Activated CD4-positive, alpha-beta memory T cell treated with anti-CD3 and anti-CD28 coated beads for 36 hours (primary cell): ENCODE results near the gene HADHA. TPM values are rescaled to one million over a fixed set of nuclear protein-coding genes. Genes with fewer than 3 reads are reported as not detected.
"Not testable (repeated sequence)": the region's sequence is repeated elsewhere in the genome, so short reads cannot be mapped to it uniquely, and the experiment has no call there.

Experiments used
- CTCF ChIA-PET: fragments of 350-600 bp; sonication (Branson Sonifier 250); formaldehyde crosslinking; loops from one replicate; lab custom pipeline; 2021; ENCODE audit warnings: antibody characterized with exemption, inconsistent platforms; lab: Charles Lee
- POLR2A ChIA-PET: fragments of 350-600 bp; sonication (Branson Sonifier 250); formaldehyde crosslinking; loops from one replicate; lab custom pipeline; 2021; ENCODE audit warnings: antibody characterized with exemption; lab: Charles Lee
- DNase-seq: peaks from one replicate; pipeline ENCODE4 v3.0.0-alpha.2; 2020
- H3K27ac Mint-ChIP-seq: one replicate; pipeline ENCODE4 v1.8.0; 2021; ENCODE audit warnings: mixed read lengths
- H3K27me3 Mint-ChIP-seq: one replicate; pipeline ENCODE4 v1.8.0; 2021; ENCODE audit warnings: mixed read lengths
- H3K36me3 Mint-ChIP-seq: one replicate; pipeline ENCODE4 v1.8.0; 2021; ENCODE audit warnings: mixed read lengths
- H3K4me1 Mint-ChIP-seq: one replicate; pipeline ENCODE4 v1.8.0; 2021; ENCODE audit warnings: low read depth, mixed read lengths
- H3K4me3 Mint-ChIP-seq: one replicate; pipeline ENCODE4 v1.8.0; 2021; ENCODE audit warnings: mild to moderate bottlenecking, mixed read lengths
- H3K9me3 Mint-ChIP-seq: one replicate; pipeline ENCODE4 v1.8.0; 2021; ENCODE audit warnings: mixed read lengths
- intact Hi-C: fragments of 100-400 bp; cut with micrococcal nuclease; formaldehyde crosslinking; loops from one replicate; pipeline ENCODE4 v1.15.1; 2023
- total RNA-seq, 2 experiments: library from RNA; stranded (reverse); gene quantifications; one replicate each; pipeline ENCODE4 v1.2.3, GENCODE V29; 2021

The HADHA gene
- total RNA-seq, 2 experiments from 2014 or later = 129 to 130 TPM

DNA sequence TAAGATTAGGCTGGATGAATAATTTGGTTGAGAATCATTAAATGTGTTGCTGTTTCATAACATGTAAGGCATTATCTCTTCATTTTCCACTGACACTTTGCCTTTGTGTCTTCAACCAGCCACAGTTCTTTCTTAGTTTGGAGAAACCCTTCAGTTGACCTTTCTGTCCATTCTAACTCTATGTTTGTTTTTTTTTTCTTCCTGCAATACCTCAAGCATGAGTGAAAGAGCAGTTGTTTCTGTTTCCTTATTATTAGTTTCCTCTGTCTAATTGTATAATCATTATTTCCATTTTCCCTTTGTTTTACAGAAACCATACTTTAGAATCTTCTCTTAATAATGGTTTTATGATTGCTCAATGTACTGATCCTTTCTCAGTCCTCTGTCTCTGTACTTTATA lies 25.9 kb upstream of the HADHA start:
- intact Hi-C loops = no loop called here
- DNase-seq = no peak
- H3K4me3 Mint-ChIP-seq = no peak overlapping the region
- H3K27ac Mint-ChIP-seq = peak overlapping the region; percentile 59
- H3K9me3 Mint-ChIP-seq = no peaks in the 10 kb centered on the region
- H3K36me3 Mint-ChIP-seq = peaks cover 11% of the 10 kb centered on the region
- ChIA-PET POLR2A (interaction anchor here (0.6 to 0.9 kb wide), 2 partner anchors 10 to 769 kb away, joined by 3 read pairs; no protein-coding TSS in a partner anchor), CTCF (no interaction called here)
- H3K4me1 Mint-ChIP-seq = peaks cover 17% of the 10 kb centered on the region
- H3K27me3 Mint-ChIP-seq = no peaks in the 10 kb centered on the region

DNA sequence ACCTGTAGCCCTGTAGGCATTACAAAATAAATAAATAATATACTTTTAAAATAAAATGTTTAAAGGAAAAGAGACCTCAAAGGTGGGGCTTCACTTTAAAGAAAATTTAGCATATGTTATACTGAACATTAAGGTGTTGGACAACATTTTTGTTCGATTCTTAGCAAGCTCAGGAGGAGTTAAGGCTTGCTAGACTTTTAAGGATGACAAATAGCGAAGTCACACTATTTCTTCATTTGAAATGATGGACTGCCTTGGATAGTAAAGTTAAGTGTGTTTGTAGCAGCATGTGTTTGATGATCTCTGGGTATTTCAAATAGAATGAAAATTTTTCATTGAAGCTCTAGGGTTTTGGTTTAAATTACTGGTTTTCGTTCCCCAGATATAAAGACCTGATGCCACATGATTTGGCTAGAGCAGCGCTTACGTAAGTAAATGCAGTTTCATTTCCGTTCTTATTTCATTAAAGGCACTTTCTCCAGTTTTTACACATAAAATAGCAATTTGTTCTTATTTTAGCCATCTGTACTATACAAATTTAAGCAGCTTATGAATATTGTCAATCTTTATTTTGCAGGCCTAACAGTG lies 25.2 kb upstream of the HADHA start:
- POLR2A ChIA-PET = interaction anchor here (0.6 kb wide), 1 partner anchor 768 kb away, joined by 3 read pairs; no protein-coding TSS in a partner anchor
- Mint-ChIP-seq H3K27ac (no peak overlapping the region), H3K4me1 (peaks cover 17% of the 10 kb centered on the region), H3K4me3 (no peak overlapping the region), H3K27me3 (no peaks in the 10 kb centered on the region), H3K9me3 (no peaks in the 10 kb centered on the region), H3K36me3 (peaks cover 11% of the 10 kb centered on the region)
- no peak for DNase-seq
- CTCF ChIA-PET = no interaction called here
- intact Hi-C loops = no loop called here

DNA sequence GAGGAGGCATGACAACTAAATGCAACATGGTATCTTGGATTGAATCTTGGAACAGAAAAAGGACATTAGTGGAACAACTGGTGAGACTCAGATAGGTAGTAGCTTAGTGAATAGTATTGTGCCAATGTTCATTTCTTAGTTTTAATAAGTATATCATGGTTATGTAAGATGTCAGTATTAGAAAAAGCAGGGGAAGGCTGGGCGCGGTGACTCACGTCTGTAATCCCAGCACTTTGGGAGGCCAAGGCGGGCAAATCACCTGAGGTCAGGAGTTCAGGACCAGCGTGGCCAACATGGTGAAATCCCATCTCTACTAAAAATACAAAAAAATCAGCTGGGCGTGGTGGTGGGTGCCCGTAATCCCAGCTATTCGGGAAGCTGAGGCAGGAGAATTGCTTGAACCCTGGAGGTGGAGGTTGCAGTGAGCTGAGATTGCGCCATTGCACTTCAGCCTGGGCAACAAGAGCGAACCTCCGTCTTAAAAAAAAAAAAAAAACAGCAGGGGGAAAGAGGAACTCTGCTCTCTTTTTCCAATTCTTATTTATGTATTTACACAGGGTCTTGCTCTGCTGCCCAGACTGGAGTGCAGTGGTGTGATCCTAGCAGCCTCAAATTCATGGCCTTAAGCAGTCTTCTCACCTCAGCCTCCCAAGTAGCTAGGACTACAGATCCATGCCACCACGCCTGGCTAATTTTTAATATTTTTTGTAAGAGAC lies 24.4 kb upstream of the HADHA start:
- intact Hi-C loops, H3K27me3 Mint-ChIP-seq, DNase-seq, CTCF ChIA-PET, H3K27ac Mint-ChIP-seq, POLR2A ChIA-PET, H3K4me3 Mint-ChIP-seq, H3K9me3 Mint-ChIP-seq: not testable (repeated sequence)
- peaks cover 17% of the 10 kb centered on the region for H3K4me1 Mint-ChIP-seq
- peaks cover 13% of the 10 kb centered on the region for H3K36me3 Mint-ChIP-seq

DNA sequence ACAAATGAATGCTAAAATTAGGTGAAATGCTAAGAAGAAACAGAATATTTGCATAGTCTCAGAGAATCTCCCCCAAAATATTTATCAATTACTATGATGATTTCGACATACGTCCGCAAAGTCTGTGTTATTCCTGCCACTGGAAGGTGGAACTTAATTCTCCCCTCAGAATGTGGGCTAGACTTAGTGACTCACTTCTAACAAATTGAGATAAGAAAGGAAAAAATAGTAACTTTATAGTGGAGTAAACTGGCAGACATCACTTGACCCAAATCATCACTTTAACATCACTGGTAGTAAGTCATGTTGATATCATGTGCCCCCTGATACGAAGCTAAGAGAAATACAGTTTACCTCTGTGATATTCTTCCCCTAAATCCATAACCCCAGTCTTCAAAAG lies 23.8 kb upstream of the HADHA start:
- peaks cover 14% of the 10 kb centered on the region for H3K36me3 Mint-ChIP-seq
- intact Hi-C loops = no loop called here
- POLR2A ChIA-PET = no interaction called here

DNA sequence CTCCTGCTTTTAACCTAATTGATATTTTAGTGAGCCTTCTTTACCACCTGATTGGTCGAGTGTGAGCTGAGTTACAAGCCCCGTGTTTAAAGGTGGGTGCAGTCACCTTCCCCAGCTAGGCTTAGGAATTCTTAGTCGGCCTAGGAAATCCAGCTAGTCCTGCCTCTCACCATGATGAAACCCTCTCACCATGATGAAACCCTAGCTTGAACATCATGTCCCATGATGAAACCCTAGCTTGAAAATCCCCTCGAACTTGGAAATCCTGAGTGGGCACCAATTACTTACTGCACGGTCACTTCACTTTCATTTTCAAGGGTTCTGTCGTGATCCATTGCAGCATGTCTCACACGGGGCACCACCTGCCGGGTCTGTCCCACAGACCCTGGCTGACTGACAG lies 14.4 kb upstream of the HADHA start:
- POLR2A ChIA-PET = interaction anchor here (0.6 kb wide), 1 partner anchor 73 kb away, joined by 4 read pairs; no protein-coding TSS in a partner anchor
- H3K4me1 Mint-ChIP-seq, CTCF ChIA-PET, intact Hi-C loops, H3K4me3 Mint-ChIP-seq, H3K27ac Mint-ChIP-seq, H3K9me3 Mint-ChIP-seq, DNase-seq, H3K27me3 Mint-ChIP-seq: not testable (repeated sequence)
- peaks cover 23% of the 10 kb centered on the region for H3K36me3 Mint-ChIP-seq

More for the DNA sequence above, 23.8 kb upstream of the HADHA start:
- Mint-ChIP-seq H3K4me1 (peaks cover 14% of the 10 kb centered on the region), H3K4me3 (no peak overlapping the region), H3K27me3 (no peaks in the 10 kb centered on the region), H3K27ac (no peak overlapping the region), H3K9me3 (no peaks in the 10 kb centered on the region)
- CTCF ChIA-PET = no interaction called here
- no peak for DNase-seq

DNA sequence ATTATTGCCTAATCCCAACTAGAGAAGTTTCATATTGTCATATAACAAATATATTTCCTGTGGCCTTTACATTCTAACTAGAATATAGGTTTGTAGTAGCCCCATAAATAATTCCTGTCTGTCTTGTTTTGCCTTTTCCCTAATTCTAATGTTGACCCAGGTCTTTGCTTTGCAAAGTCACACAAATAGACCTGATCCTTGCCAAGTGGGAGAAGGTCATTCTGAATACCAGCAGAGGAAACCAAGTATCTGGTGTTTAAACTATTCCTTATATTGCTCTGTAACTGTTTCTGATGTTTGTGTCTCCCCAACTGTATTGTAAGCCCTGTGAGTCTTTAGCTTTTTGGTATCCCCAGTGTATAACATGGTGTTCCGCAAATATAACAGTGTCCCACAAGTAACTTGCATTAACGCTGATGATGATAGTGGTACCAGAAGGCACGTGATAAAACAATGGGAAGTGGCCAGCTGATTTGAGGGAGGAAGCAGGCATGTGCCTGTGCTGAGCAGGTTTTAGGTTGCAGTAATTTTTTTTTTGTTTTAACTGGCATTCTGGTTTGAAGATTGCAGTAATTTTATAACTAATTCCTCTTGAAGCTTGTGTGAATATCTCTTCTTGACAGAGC lies 11.4 kb upstream of the HADHA start:
- POLR2A ChIA-PET = no interaction called here
- CTCF ChIA-PET = no interaction called here

DNA sequence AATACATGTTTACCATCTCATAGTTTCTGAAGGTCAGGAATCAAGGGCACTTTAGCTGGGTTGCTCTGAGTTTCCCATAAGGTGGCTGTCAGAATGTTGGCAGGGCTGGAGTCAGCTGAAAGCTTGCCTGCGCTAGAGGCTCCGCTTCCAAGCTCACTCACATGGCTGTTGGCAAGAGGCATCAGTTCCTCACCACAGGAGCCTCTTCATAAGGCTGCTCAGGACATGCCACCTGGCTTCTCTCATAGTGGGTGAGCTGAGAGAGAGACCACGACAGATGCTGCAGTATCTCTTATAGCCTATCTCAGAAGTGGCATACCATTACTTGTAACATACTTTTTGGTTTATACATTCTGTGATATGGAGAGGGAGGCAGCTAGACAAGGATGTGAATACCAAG lies 7.5 kb upstream of the HADHA start:
- no peaks in the 10 kb centered on the region for H3K9me3 Mint-ChIP-seq
- peaks cover 20% of the 10 kb centered on the region for H3K4me1 Mint-ChIP-seq
- no peak overlapping the region for H3K4me3 Mint-ChIP-seq
- no peak overlapping the region for H3K27ac Mint-ChIP-seq
- peaks cover 1% of the 10 kb centered on the region for H3K36me3 Mint-ChIP-seq
- intact Hi-C loops = no loop called here
- no peak for DNase-seq
- POLR2A ChIA-PET = no interaction called here
- CTCF ChIA-PET = no interaction called here
- no peaks in the 10 kb centered on the region for H3K27me3 Mint-ChIP-seq

More for the DNA sequence above, 11.4 kb upstream of the HADHA start:
- H3K4me1 Mint-ChIP-seq = peaks cover 12% of the 10 kb centered on the region
- no peak overlapping the region for H3K27ac Mint-ChIP-seq
- intact Hi-C loops = no loop called here
- no peak for DNase-seq
- no peaks in the 10 kb centered on the region for H3K9me3 Mint-ChIP-seq
- no peaks in the 10 kb centered on the region for H3K27me3 Mint-ChIP-seq
- no peak overlapping the region for H3K4me3 Mint-ChIP-seq
- H3K36me3 Mint-ChIP-seq = peaks cover 19% of the 10 kb centered on the region

DNA sequence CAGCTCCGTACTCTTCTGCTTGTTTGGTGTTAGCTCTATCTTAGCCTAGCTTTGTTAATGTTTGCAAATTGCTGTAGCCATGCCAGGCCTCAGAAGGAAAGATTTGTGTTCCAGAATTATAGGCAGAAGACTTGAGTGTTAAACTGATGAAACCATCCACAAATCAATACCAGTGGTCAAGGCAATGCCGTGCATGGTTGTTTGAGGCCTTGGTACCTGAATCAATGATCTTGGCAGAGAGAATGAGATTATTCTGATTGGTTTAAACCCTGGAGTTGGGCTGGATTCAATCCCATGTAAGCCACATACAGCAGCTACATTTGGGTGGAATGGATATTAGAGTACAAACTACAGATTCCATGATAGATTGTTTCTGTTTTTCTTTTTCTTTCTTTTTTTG lies 5.2 kb upstream of the HADHA start:
- no peaks in the 10 kb centered on the region for H3K9me3 Mint-ChIP-seq
- H3K4me3 Mint-ChIP-seq = no peak overlapping the region
- ChIA-PET CTCF (no interaction called here), POLR2A (no interaction called here)
- H3K4me1 Mint-ChIP-seq = peaks cover 36% of the 10 kb centered on the region
- intact Hi-C loops = loop anchor here (5.0 to 10.0 kb wide), 2 partner anchors 52 to 215 kb away; partner anchors contain the start of gene RAB10
- DNase-seq = no peak
- no peaks in the 10 kb centered on the region for H3K27me3 Mint-ChIP-seq
- H3K27ac Mint-ChIP-seq = no peak overlapping the region
- H3K36me3 Mint-ChIP-seq = peaks cover 6% of the 10 kb centered on the region

DNA sequence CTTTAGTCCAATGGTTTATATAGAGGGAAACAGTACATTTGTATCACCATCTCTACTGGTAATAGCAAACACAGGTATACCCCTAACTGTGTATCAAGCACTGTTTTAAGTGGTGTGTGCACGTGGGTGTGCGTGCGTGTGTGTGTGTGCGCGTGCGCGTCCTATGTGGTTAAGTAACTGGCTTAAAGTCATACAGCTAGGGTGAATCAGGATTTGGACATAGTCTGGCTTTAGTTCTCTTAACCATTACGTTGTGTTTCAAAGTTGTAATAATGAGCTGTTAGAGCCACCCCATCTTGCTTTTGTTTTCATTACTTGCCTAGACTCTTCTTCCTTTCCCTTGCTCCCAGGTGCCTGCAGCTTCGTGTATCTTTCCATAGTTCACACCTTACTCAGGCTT lies 2.4 kb upstream of the HADHA start:
- Mint-ChIP-seq H3K9me3 (no peaks in the 10 kb centered on the region), H3K27ac (no peak overlapping the region), H3K27me3 (no peaks in the 10 kb centered on the region), H3K4me3 (peak overlapping the region; percentile 9), H3K4me1 (peaks cover 43% of the 10 kb centered on the region), H3K36me3 (peaks cover 10% of the 10 kb centered on the region)
- CTCF ChIA-PET = interaction anchor here (1.5 kb wide), 1 partner anchor 83 kb away, joined by 7 read pairs; no protein-coding TSS in a partner anchor
- intact Hi-C loops = loop anchor here (5.0 to 10.0 kb wide), 2 partner anchors 50 to 212 kb away; partner anchors contain the start of gene RAB10
- DNase-seq = peak; percentile 33
- POLR2A ChIA-PET = no interaction called here

DNA sequence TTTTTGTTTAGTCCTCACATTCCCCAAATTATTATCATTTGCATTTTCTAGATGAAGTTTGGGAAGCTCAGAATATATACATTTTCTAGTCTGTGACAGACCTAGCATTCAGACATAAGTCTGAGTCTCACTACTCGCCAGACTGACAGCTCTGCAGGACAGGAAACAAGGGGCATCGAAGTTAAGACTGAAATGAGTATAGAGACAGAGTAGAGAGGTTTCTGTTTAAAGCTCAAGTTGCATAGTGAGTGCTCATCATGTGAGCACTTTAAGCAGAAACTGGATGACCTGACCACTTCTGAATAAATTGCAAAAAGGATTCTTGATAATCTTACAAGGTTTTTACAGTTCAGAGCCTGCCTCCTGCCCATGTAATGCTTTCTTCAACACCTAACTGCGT lies 1.4 kb upstream of the HADHA start:
- DNase-seq = peak; percentile 53
- Mint-ChIP-seq H3K27me3 (no peaks in the 10 kb centered on the region), H3K27ac (peak overlapping the region; percentile 95), H3K9me3 (no peaks in the 10 kb centered on the region), H3K4me1 (peaks cover 42% of the 10 kb centered on the region), H3K36me3 (peaks cover 10% of the 10 kb centered on the region), H3K4me3 (peak overlapping the region; percentile 98)
- intact Hi-C loops = loop anchor here (2.0 to 10.0 kb wide), 6 partner anchors 49 to 367 kb away; partner anchors contain the start of genes ASXL2 and RAB10
- CTCF ChIA-PET = interaction anchor here (0.9 to 3.5 kb wide), 5 partner anchors 84 to 370 kb away, joined by 3 to 15 read pairs (median 3); no protein-coding TSS in a partner anchor
- POLR2A ChIA-PET = interaction anchor here (1.1 to 4.0 kb wide), 4 partner anchors 15 to 100 kb away, joined by 3 to 34 read pairs (median 4); partner anchors contain the start of genes ADGRF3 and SELENOI

DNA sequence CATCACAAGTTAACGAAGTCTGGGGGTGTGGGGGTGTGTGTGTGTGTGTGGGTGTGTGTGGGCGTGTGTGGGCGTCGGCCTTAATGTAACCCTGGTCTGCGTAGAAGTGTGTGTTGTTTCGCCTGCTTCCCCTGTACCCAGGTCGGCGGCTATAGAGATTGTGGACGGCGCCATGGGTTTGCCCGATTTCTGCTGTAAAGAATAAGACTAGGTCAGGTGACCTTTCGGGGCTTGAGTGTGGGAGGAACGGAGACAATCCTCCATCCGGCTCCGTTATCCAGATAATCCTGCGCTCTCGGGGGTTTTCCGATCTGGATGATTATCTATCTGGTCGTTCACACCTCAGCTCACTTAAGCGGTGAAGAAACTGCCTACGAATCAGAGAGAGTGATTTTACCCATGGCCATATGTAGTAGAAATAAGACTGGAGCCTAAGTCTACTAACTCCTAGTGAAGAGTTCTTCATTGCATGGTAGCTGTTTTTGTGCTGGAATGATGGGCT lies 850 bp upstream of the HADHA start:
- peak; percentile 60 for DNase-seq
- H3K27me3 Mint-ChIP-seq = no peaks in the 10 kb centered on the region
- intact Hi-C loops = loop anchor here (2.0 to 10.0 kb wide), 6 partner anchors 48 to 366 kb away; partner anchors contain the start of genes ASXL2 and RAB10
- H3K36me3 Mint-ChIP-seq = peaks cover 10% of the 10 kb centered on the region
- H3K4me1 Mint-ChIP-seq = peaks cover 46% of the 10 kb centered on the region
- H3K27ac Mint-ChIP-seq = peak overlapping the region; percentile 95
- no peaks in the 10 kb centered on the region for H3K9me3 Mint-ChIP-seq
- POLR2A ChIA-PET = interaction anchor here (1.1 to 4.0 kb wide), 7 partner anchors 16 to 101 kb away, joined by 3 to 34 read pairs (median 3); partner anchors contain the start of genes ADGRF3 and SELENOI
- peak overlapping the region; percentile 98 for H3K4me3 Mint-ChIP-seq
- CTCF ChIA-PET = interaction anchor here (0.9 to 3.5 kb wide), 6 partner anchors 84 to 369 kb away, joined by 3 to 15 read pairs (median 4); partner anchors contain the start of gene ADGRF3
